K562 (cell line): ENCODE results near the gene EVL. TPM values are rescaled to one million over a fixed set of nuclear protein-coding genes. Genes with fewer than 3 reads are reported as not detected.

Source experiments
- BRCA1 ChIP-seq, 2 experiments: fragments of 450-650 bp in 1 of 2; sonication (generic) in 1 of 2; formaldehyde crosslinking in 1 of 2; IDR thresholded peaks; 2 replicates each; pipeline versions ENCODE4 v1.5.0 to v1.6.1; 2017 to 2020; ENCODE audit warnings: mild to moderate bottlenecking in 1 of 2, missing genetic modification reagents in 1 of 2
- CCNT2 ChIP-seq: IDR thresholded peaks from 2 replicates; pipeline ENCODE4 v1.6.1; 2011; ENCODE audit warnings: borderline replicate concordance, low read depth, mild to moderate bottlenecking, moderate library complexity, mixed read lengths, low read length; ENCODE audit not compliant: insufficient read length; ENCODE audit errors: extremely low read depth
- ELF1 ChIP-seq: fragments of 200-800 bp; sonication (Bioruptor generic); IDR thresholded peaks from 2 replicates; pipeline ENCODE4 v1.6.1; 2016; ENCODE audit warnings: missing genetic modification characterization, missing compliant biosample characterization
- EP300 ChIP-seq: IDR thresholded peaks from 2 replicates; pipeline ENCODE4 v1.6.1; 2012; ENCODE audit warnings: low read length, improper control_type of control experiment
- FOXP1 ChIP-seq: sonication (generic); formaldehyde crosslinking; IDR thresholded peaks from 2 replicates; pipeline ENCODE4 v1.8.0; 2022; ENCODE audit warnings: mild to moderate bottlenecking, missing genetic modification reagents
- HMG20B ChIP-seq: fragments of 250-450 bp; sonication (Bioruptor Pico); IDR thresholded peaks from 2 replicates; pipeline ENCODE4 v1.5.0; 2021; ENCODE audit warnings: mild to moderate bottlenecking
- PYGO2 ChIP-seq: fragments of 450-650 bp; IDR thresholded peaks from 2 replicates; pipeline ENCODE4 v1.6.1; 2016; ENCODE audit warnings: mild to moderate bottlenecking, missing genetic modification characterization, moderate library complexity, missing compliant biosample characterization
- SLC30A9 ChIP-seq: fragments of 250-450 bp; sonication (Bioruptor Pico); IDR thresholded peaks from 2 replicates; pipeline ENCODE4 v1.8.0; 2022; ENCODE audit warnings: mild to moderate bottlenecking, moderate library complexity
- SNIP1 ChIP-seq: fragments of 450-650 bp; IDR thresholded peaks from 2 replicates; pipeline ENCODE4 v1.7.1; 2017; ENCODE audit warnings: low read depth, mild to moderate bottlenecking
- YY1 ChIP-seq, 3 experiments: IDR thresholded peaks; 2 replicates each; pipeline ENCODE4 v1.6.1; 2011; ENCODE audit warnings: low read length in 2 of 3, mild to moderate bottlenecking in 2 of 3, moderate library complexity in 2 of 3, borderline replicate concordance in 1 of 3, control low read depth in 1 of 3, low read depth in 1 of 3; ENCODE audit not compliant: insufficient read depth in 3 of 3, insufficient replicate concordance in 2 of 3, control insufficient read depth in 1 of 3, insufficient read length in 1 of 3; ENCODE audit errors: extremely low read depth in 1 of 3
- ZFPM2 ChIP-seq: fragments of 250-450 bp; sonication (Bioruptor Pico); IDR thresholded peaks from 2 replicates; pipeline ENCODE4 v1.5.1; 2022; ENCODE audit warnings: mild to moderate bottlenecking
- ZKSCAN8 ChIP-seq: fragments of 200-800 bp; sonication (Bioruptor generic); IDR thresholded peaks from 2 replicates; pipeline ENCODE4 v1.6.1; 2016; ENCODE audit warnings: missing genetic modification characterization, missing compliant biosample characterization
- ZNF133 ChIP-seq: fragments of 250-450 bp; sonication (Bioruptor Pico); IDR thresholded peaks from 2 replicates; pipeline ENCODE4 v1.4.0; 2020; ENCODE audit warnings: mild to moderate bottlenecking
- ZNF354B ChIP-seq: fragments of 250-450 bp; sonication (Bioruptor Pico); IDR thresholded peaks from 2 replicates; pipeline ENCODE4 v1.4.0; 2020
- polyA plus RNA-seq, 8 experiments: library from polyadenylated mRNA; depleted of rRNA in 4 of 8; stranded (reverse) in 5 of 8; unstranded in 3 of 8; fragments of >200 nt; fragmentation: Nextera tagmentation in 2 of 8; fragmentation: Illumina TruSeq in 1 of 8; extraction: Ambion mirVana in 2 of 8; extraction: Trizol in 1 of 8; gene quantifications; 2 replicates each; pipeline versions ENCODE4 v1.2.1 to v1.2.3, GENCODE V29; 2011 to 2014; ENCODE audit warnings: inconsistent platforms in 1 of 8, missing spikeins in 1 of 8
- total RNA-seq, 7 experiments: library from RNA; depleted of rRNA in 6 of 7; stranded (reverse); fragments of >200 nt in 6 of 7; fragmentation: Illumina TruSeq in 2 of 7; extraction: Trizol in 2 of 7; gene quantifications; 2 replicates each; pipeline versions ENCODE4 v1.2.1 to v1.2.3, GENCODE V29; 2011 to 2021; ENCODE audit warnings: low replicate concordance in 1 of 7
- TF ChIP-seq, protein P1 (sequence below): fragments of 450-650 bp; IDR thresholded peaks from 2 replicates; pipeline ENCODE4 v1.6.1; 2016; ENCODE audit warnings: missing biosample characterization, missing genetic modification characterization
- TF ChIP-seq, protein P2 (sequence below): fragments of 200-800 bp; sonication (Bioruptor generic); IDR thresholded peaks from 2 replicates; pipeline ENCODE4 v1.6.1; 2016; ENCODE audit warnings: missing genetic modification characterization, missing compliant biosample characterization
- TF ChIP-seq, protein P3 (sequence below): fragments of 450-650 bp; formaldehyde crosslinking; IDR thresholded peaks from 2 replicates; pipeline ENCODE4 v1.4.0; 2022; ENCODE audit warnings: missing genetic modification characterization
- TF ChIP-seq, protein P4 (sequence below): fragments of 250-450 bp; sonication (Bioruptor Pico); IDR thresholded peaks from 2 replicates; pipeline ENCODE4 v1.8.0; 2021; ENCODE audit warnings: moderate library complexity, mild to moderate bottlenecking, inconsistent platforms

Gene EVL
- total and polyA plus RNA-seq, 9 of the 15 experiments (the other 6 are each of a cell fraction or from before 2014, with no cell fraction given) = 2.9 to 43.4 (median 23.9) TPM

DNA sequence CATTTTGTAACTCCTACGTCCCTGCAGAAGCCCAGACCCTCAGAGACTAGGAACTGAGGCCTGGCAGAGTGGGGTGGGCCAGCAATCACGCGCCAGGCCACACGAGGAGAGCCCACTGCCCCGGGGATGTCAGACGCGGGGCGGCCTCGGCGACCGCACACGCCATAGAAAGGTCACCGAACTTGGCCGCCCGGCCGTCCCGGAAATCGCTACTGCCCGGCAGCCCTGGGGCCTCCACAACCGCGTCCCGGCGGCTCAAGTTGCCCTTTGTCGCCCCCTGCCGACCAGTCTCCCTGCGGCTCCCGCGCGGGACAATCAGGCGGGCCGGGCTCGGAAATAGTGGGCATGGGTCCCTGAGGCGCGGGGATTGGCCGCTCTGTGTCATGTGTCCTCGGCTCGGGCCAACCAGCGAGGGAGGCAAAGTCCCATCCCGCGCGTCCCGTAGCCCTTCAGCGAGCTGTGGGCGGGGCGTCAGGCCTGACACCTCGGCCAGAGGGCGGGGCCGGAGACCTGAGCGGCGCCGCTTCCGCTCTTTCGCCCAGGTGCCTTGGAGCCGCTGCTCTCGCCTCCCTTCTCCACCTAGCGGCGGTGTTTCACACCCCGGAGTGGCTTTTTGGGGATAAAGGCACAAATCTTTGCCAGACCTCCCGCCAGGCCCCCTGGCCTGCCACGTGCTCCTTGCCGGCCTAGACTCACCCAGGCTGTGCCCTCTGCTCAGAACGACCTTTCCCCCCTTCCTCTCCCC is 127.6 kb downstream of the EVL start (continued):
- TF ChIP-seq, protein P1, sequence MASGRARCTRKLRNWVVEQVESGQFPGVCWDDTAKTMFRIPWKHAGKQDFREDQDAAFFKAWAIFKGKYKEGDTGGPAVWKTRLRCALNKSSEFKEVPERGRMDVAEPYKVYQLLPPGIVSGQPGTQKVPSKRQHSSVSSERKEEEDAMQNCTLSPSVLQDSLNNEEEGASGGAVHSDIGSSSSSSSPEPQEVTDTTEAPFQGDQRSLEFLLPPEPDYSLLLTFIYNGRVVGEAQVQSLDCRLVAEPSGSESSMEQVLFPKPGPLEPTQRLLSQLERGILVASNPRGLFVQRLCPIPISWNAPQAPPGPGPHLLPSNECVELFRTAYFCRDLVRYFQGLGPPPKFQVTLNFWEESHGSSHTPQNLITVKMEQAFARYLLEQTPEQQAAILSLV = no peak
- TF ChIP-seq PYGO2 (tag) (no peak), BRCA1 (IDR thresholded peaks at IDR 0.05) (no peak), BRCA1 (CRISPR knock-in tag; IDR thresholded peaks at IDR 0.05) (no peak), ZNF133 (CRISPR knock-in tag) (no peak), EP300 (no peak), FOXP1 (CRISPR knock-in tag) (peak; percentile 23; the same call in 1 of the 2 replicates), ELF1 (tag) (peak; percentile 81), ZKSCAN8 (CRISPR knock-in tag) (no peak), HMG20B (CRISPR knock-in tag) (no peak), ZFPM2 (no peak), YY1 (IDR thresholded peaks at IDR 0.05; ENCODE audit: borderline replicate concordance in 1 of 3, control insufficient read depth in 1 of 3, extremely low read depth in 1 of 3, insufficient read depth in 3 of 3, insufficient read length in 1 of 3, insufficient replicate concordance in 2 of 3, low read depth in 1 of 3, low read length in 2 of 3) (peak in 2 of 3 experiments; percentile 61 to 67), ZNF354B (CRISPR knock-in tag) (no peak), SLC30A9 (CRISPR knock-in tag) (no peak), CCNT2 (peak; percentile 84), SNIP1 (no peak)
- TF ChIP-seq, protein P2, sequence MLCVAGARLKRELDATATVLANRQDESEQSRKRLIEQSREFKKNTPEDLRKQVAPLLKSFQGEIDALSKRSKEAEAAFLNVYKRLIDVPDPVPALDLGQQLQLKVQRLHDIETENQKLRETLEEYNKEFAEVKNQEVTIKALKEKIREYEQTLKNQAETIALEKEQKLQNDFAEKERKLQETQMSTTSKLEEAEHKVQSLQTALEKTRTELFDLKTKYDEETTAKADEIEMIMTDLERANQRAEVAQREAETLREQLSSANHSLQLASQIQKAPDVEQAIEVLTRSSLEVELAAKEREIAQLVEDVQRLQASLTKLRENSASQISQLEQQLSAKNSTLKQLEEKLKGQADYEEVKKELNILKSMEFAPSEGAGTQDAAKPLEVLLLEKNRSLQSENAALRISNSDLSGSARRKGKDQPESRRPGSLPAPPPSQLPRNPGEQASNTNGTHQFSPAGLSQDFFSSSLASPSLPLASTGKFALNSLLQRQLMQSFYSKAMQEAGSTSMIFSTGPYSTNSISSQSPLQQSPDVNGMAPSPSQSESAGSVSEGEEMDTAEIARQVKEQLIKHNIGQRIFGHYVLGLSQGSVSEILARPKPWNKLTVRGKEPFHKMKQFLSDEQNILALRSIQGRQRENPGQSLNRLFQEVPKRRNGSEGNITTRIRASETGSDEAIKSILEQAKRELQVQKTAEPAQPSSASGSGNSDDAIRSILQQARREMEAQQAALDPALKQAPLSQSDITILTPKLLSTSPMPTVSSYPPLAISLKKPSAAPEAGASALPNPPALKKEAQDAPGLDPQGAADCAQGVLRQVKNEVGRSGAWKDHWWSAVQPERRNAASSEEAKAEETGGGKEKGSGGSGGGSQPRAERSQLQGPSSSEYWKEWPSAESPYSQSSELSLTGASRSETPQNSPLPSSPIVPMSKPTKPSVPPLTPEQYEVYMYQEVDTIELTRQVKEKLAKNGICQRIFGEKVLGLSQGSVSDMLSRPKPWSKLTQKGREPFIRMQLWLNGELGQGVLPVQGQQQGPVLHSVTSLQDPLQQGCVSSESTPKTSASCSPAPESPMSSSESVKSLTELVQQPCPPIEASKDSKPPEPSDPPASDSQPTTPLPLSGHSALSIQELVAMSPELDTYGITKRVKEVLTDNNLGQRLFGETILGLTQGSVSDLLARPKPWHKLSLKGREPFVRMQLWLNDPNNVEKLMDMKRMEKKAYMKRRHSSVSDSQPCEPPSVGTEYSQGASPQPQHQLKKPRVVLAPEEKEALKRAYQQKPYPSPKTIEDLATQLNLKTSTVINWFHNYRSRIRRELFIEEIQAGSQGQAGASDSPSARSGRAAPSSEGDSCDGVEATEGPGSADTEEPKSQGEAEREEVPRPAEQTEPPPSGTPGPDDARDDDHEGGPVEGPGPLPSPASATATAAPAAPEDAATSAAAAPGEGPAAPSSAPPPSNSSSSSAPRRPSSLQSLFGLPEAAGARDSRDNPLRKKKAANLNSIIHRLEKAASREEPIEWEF (CRISPR knock-in tag) = no peak
- TF ChIP-seq, protein P3, sequence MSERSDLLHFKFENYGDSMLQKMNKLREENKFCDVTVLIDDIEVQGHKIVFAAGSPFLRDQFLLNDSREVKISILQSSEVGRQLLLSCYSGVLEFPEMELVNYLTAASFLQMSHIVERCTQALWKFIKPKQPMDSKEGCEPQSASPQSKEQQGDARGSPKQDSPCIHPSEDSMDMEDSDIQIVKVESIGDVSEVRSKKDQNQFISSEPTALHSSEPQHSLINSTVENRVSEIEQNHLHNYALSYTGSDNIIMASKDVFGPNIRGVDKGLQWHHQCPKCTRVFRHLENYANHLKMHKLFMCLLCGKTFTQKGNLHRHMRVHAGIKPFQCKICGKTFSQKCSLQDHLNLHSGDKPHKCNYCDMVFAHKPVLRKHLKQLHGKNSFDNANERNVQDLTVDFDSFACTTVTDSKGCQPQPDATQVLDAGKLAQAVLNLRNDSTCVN (CRISPR knock-in tag) = no peak
- TF ChIP-seq, protein P4, sequence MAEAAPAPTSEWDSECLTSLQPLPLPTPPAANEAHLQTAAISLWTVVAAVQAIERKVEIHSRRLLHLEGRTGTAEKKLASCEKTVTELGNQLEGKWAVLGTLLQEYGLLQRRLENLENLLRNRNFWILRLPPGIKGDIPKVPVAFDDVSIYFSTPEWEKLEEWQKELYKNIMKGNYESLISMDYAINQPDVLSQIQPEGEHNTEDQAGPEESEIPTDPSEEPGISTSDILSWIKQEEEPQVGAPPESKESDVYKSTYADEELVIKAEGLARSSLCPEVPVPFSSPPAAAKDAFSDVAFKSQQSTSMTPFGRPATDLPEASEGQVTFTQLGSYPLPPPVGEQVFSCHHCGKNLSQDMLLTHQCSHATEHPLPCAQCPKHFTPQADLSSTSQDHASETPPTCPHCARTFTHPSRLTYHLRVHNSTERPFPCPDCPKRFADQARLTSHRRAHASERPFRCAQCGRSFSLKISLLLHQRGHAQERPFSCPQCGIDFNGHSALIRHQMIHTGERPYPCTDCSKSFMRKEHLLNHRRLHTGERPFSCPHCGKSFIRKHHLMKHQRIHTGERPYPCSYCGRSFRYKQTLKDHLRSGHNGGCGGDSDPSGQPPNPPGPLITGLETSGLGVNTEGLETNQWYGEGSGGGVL (CRISPR knock-in tag) = no peak
